Mucosa of descending colon (tissue), 3 donors: Measurements from ENCODE around the gene TMEM231. TPM values are rescaled to one million over a fixed set of nuclear protein-coding genes. Genes with fewer than 3 reads are reported as not detected.

ENCODE experiments used
- ATAC-seq: fragments of 200-7000 bp; cut with Tn5 transposase; one replicate; pipeline ENCODE4 v1.9.1; 2020; ENCODE audit warnings: mild to moderate bottlenecking, moderate library complexity
- DNase-seq, 3 donors: peaks; one replicate each; pipeline ENCODE4 v3.0.0-alpha.2; 2020
- H3K36me3 ChIP-seq: fragments of 200-600 bp; one replicate; pipeline ENCODE4 v1.8.0; 2021; ENCODE audit warnings: low read depth, mild to moderate bottlenecking
- H3K4me1 ChIP-seq: fragments of 200-600 bp; one replicate; pipeline ENCODE4 v1.8.0; 2021; ENCODE audit warnings: low read depth, mild to moderate bottlenecking
- H3K4me3 ChIP-seq: fragments of 200-600 bp; one replicate; pipeline ENCODE4 v1.8.0; 2021; ENCODE audit warnings: mild to moderate bottlenecking
- H3K9me3 ChIP-seq: fragments of 200-600 bp; one replicate; pipeline ENCODE4 v1.8.0; 2021; ENCODE audit warnings: mild to moderate bottlenecking
- CTCF ChIP-seq: fragments of 200-600 bp; IDR thresholded peaks from one replicate; pipeline ENCODE4 v1.8.0; 2022; ENCODE audit warnings: antibody characterized with exemption, mild to moderate bottlenecking
- intact Hi-C, 2 donors: fragments of 100-400 bp; cut with DNase I in 1 of 2; cut with micrococcal nuclease in 1 of 2; formaldehyde crosslinking; loops; one replicate each; pipeline versions ENCODE4 v1.11.0 to v1.11.1; 2022; cut with DNase I, micrococcal nuclease
- total RNA-seq, 3 donors: library from RNA; stranded (reverse); fragmentation: NEBNext Ultra II Directional in 2 of 3; extraction: Animal tissue kit (Norgen Biotek cat#: 25700) in 2 of 3; gene quantifications; one replicate each; pipeline versions ENCODE4 v1.2.1 to v1.2.4, GENCODE V29; 2021 to 2023
- donor health status: DM: no; HTN: no; CAD: no; lungs with moderate emphysema.
- donor health status: DM: no; HTN: no; CAD: no.
- donor health status: DM: no; HTN: yes; CAD: no.

The TMEM231 gene
- total RNA-seq, 3 donors from 2014 or later = 4.7 to 7.3 (median 5.5) TPM

DNA sequence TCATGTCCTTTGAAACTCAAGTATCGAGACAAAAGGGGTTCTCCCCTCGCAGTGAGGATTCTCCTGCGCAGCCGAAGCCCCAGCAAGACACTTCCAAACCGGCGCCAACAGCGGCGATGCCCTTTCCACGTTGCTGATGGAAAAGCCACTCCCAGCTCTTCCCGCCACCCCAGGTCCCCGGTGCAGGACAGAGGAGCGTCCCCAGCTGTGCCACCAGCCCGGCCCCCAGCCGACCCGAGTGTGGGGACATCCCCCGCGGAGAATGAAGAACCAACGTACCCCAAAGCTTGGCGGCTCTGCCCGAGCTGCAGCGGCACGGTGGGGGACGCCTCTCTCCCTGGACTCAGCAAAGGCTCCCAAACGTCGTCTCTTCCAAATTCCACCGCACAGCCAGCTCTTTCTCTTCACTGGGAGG lies 61.4 kb downstream of the TMEM231 start:
- TF ChIP-seq CTCF = no peak
- peaks cover 11% of the 10 kb centered on the region for H3K4me1 ChIP-seq
- ATAC-seq = peak; percentile 31
- H3K4me3 ChIP-seq = no peak overlapping the region
- no peaks in the 10 kb centered on the region for H3K36me3 ChIP-seq
- no peaks in the 10 kb centered on the region for H3K9me3 ChIP-seq
- intact Hi-C loops = no loop called here
- DNase-seq = no peak

- no peak for ATAC-seq
- DNase-seq = no peak
- TF ChIP-seq CTCF = no peak
- Histone ChIP-seq H3K4me1 (peaks cover 11% of the 10 kb centered on the region), H3K9me3 (no peaks in the 10 kb centered on the region), H3K36me3 (no peaks in the 10 kb centered on the region), H3K4me3 (no peak overlapping the region)
- intact Hi-C loops = no loop called here
Measured at GRCh38 chr16:75494184-75494583, 61.9 kb downstream of the TMEM231 start.

DNA sequence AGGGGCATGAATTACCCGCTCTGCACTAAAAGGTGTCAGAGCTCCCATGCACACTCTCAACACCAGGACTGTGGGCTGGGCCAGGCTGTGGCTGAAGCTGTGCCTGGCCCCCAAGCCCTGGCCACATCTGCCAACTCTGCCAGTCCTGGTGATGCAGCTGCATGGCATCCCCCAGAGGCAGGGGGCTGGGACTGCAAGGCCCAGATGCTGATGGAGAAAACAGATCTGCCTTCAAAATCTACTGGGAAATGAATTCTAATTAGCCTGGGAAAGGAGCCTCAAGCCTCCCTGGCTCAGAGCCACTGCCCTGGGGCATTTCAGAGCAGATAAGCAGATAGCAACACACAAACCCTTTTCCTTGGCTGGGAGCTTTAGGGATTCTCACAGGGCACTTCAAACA lies 64.2 kb downstream of the TMEM231 start:
- intact Hi-C loops = no loop called here
- ATAC-seq (peak; percentile 8), DNase-seq (no peak)
- Histone ChIP-seq H3K4me3 (no peak overlapping the region), H3K4me1 (peaks cover 16% of the 10 kb centered on the region), H3K36me3 (no peaks in the 10 kb centered on the region), H3K9me3 (no peaks in the 10 kb centered on the region)
- no peak for TF ChIP-seq CTCF

GRCh38 chr16:75488322-75488721 lies 67.7 kb downstream of the TMEM231 start:
- TF ChIP-seq CTCF = no peak
- intact Hi-C loops = no loop called here
- H3K36me3 ChIP-seq = no peaks in the 10 kb centered on the region
- peaks cover 17% of the 10 kb centered on the region for H3K4me1 ChIP-seq
- ATAC-seq (no peak), DNase-seq (no peak)
- H3K4me3 ChIP-seq = no peak overlapping the region
- no peaks in the 10 kb centered on the region for H3K9me3 ChIP-seq

Other genes with a start within 250 kb of the TMEM231 start
- 100 to 1,000 TPM in 1 of 3 donors, 10 to 100 TPM in 2; 71.9 to 101 (median 72.0) TPM for gene CFDP1, start 122.7 kb downstream of the TMEM231 start, total RNA-seq
- gene TMEM170A, start 91.6 kb downstream of the TMEM231 start, total RNA-seq = 10 to 100 TPM; 46.7 to 76.8 (median 46.7) TPM
- gene CHST6, start 60.8 kb downstream of the TMEM231 start, total RNA-seq = 1 to 10 TPM; 1.8 to 2.9 (median 2.9) TPM
- 100 to 1,000 TPM in 2 of 3 donors, 10 to 100 TPM in 1; 27.4 to 111 (median 105) TPM for gene CHST5, start 20.1 kb downstream of the TMEM231 start, total RNA-seq
- 100 to 1,000 TPM in 2 of 3 donors, 10 to 100 TPM in 1; 81.4 to 110 (median 106) TPM for gene GABARAPL2, start 10.1 kb upstream of the TMEM231 start, total RNA-seq
- gene ADAT1, start 67.0 kb upstream of the TMEM231 start, total RNA-seq = 10 to 100 TPM; 33.0 to 38.1 (median 35.8) TPM
- gene KARS1, start 91.4 kb upstream of the TMEM231 start, total RNA-seq = 100 to 1,000 TPM in 2 of 3 donors, 10 to 100 TPM in 1; 94.3 to 108 (median 103) TPM
- gene TERF2IP, start 91.5 kb upstream of the TMEM231 start, total RNA-seq = 10 to 100 TPM; 26.0 to 49.6 (median 27.7) TPM
- gene CPHXL2, start 120.8 kb upstream of the TMEM231 start, total RNA-seq = not detected
- gene DUXB, start 145.2 kb upstream of the TMEM231 start, total RNA-seq = not detected
- not detected for gene CPHXL, start 170.2 kb upstream of the TMEM231 start, total RNA-seq